ENCODE measurements around the gene FOXI1.

Gene FOXI1

GRCh38 chr5:170148430-170149205 lies 42.9 kb downstream of the FOXI1 start:
- DNase-seq (ENCODE audit: extremely low read depth in 1 of 2, low read depth in 1 of 2), result no peak

- no peak for DNase-seq (ENCODE audit: extremely low read depth in 1 of 2, low read depth in 1 of 2)
Observed at GRCh38 chr5:170149206-170149515, 43.5 kb downstream of the FOXI1 start.

GRCh38 chr5:170150713-170151096 lies 45.0 kb downstream of the FOXI1 start:
- DNase-seq (ENCODE audit: extremely low read depth in 1 of 2, low read depth in 1 of 2), result no peak

- DNase-seq (ENCODE audit: extremely low read depth in 1 of 2, low read depth in 1 of 2), result no peak
Observed at GRCh38 chr5:170151097-170151831, 45.6 kb downstream of the FOXI1 start.

- no peak for DNase-seq (ENCODE audit: extremely low read depth in 1 of 2, low read depth in 1 of 2)
Observed at GRCh38 chr5:170152767-170153166, 47.1 kb downstream of the FOXI1 start.

GRCh38 chr5:170154297-170154696 lies 48.6 kb downstream of the FOXI1 start:
- DNase-seq (ENCODE audit: extremely low read depth in 1 of 2, low read depth in 1 of 2), result no peak

GRCh38 chr5:170154744-170155143 lies 49.0 kb downstream of the FOXI1 start:
- no peak for DNase-seq (ENCODE audit: extremely low read depth in 1 of 2, low read depth in 1 of 2)

- no peak for DNase-seq (ENCODE audit: extremely low read depth in 1 of 2, low read depth in 1 of 2)
Observed at GRCh38 chr5:170155771-170156170, 50.1 kb downstream of the FOXI1 start.

GRCh38 chr5:170159101-170159698 lies 53.5 kb downstream of the FOXI1 start:
- DNase-seq (ENCODE audit: extremely low read depth in 1 of 2, low read depth in 1 of 2), result no peak

Measured in activated CD8-positive, alpha-beta memory T cell treated with anti-CD3 and anti-CD28 coated beads for 1 hour (primary cell).